ENCODE measurements around the gene RTN4IP1. TPM values are rescaled to one million over a fixed set of nuclear protein-coding genes. Genes with fewer than 3 reads are reported as not detected.
"Not testable (repeated sequence)": the region's sequence is repeated elsewhere in the genome, so short reads cannot be mapped to it uniquely, and the experiment has no call there.

Gene RTN4IP1
- polyA plus RNA-seq, 1 donor from 2014 or later, result 8.5 TPM

- not testable (repeated sequence) for H3K27me3 ChIP-seq (ENCODE audit: insufficient read depth, low read depth, low read length); H3K27ac ChIP-seq (ENCODE audit: low read length); H3K9me2 ChIP-seq (ENCODE audit: insufficient read depth, low read length); H3K4me3 ChIP-seq (ENCODE audit: low read length); H4K20me1 ChIP-seq (ENCODE audit: insufficient read depth); H3K36me3 ChIP-seq (ENCODE audit: insufficient read depth, low read length); H3F3A ChIP-seq (ENCODE audit: insufficient read depth, low read length, poor library complexity, severe bottlenecking); H3K9ac ChIP-seq (ENCODE audit: low read length); H3K9me3 ChIP-seq (ENCODE audit: low read length); H3K4me2 ChIP-seq (ENCODE audit: low read length); H2AFZ ChIP-seq (ENCODE audit: low read depth, low read length); H3K79me2 ChIP-seq (replicated peaks; ENCODE audit: insufficient read depth, low read length)
These were observed 69.6 kb downstream of the RTN4IP1 start for GRCh38 chr6:106559659-106560058.

- Histone ChIP-seq H3K9me2 (ENCODE audit: insufficient read depth, low read length) (no peaks in the 10 kb centered on the region), H3K4me2 (ENCODE audit: low read length) (no peak overlapping the region), H3K27ac (ENCODE audit: low read length) (no peak overlapping the region), H3K36me3 (ENCODE audit: insufficient read depth, low read length) (no peaks in the 10 kb centered on the region), H3K9me3 (ENCODE audit: low read length) (no peaks in the 10 kb centered on the region), H3K4me3 (ENCODE audit: low read length) (no peak overlapping the region), H3K9ac (ENCODE audit: low read length) (no peak overlapping the region), H3F3A (ENCODE audit: insufficient read depth, low read length, poor library complexity, severe bottlenecking) (no peaks in the 10 kb centered on the region), H3K27me3 (ENCODE audit: insufficient read depth, low read depth, low read length) (no peaks in the 10 kb centered on the region), H3K79me2 (replicated peaks; ENCODE audit: insufficient read depth, low read length) (no peaks in the 10 kb centered on the region), H2AFZ (ENCODE audit: low read depth, low read length) (no peak overlapping the region), H4K20me1 (ENCODE audit: insufficient read depth) (no peaks in the 10 kb centered on the region)
- TF ChIP-seq SMC3 (conservative IDR thresholded peaks at IDR 0.05; ENCODE audit: poor library complexity), result no peak
- TF ChIP-seq CTCF (IDR thresholded peaks at IDR 0.05; ENCODE audit: poor library complexity, severe bottlenecking), result no peak
- no peak for TF ChIP-seq POLR2AphosphoS5 (IDR thresholded peaks at IDR 0.05)
- TF ChIP-seq REST (IDR thresholded peaks at IDR 0.05; ENCODE audit: borderline replicate concordance), result no peak
- TF ChIP-seq TAF1 (IDR thresholded peaks at IDR 0.05; ENCODE audit: low read depth), result no peak
- no peak for TF ChIP-seq MXI1 (conservative IDR thresholded peaks at IDR 0.05; ENCODE audit: poor library complexity, severe bottlenecking)
- TF ChIP-seq EZH2 (IDR thresholded peaks at IDR 0.05; ENCODE audit: borderline replicate concordance, insufficient read depth, low read length, poor library complexity, severe bottlenecking), result no peak
- TF ChIP-seq EP300 (conservative IDR thresholded peaks at IDR 0.05; ENCODE audit: poor library complexity, severe bottlenecking), result no peak
These were observed 70.9 kb downstream of the RTN4IP1 start for GRCh38 chr6:106558364-106558763.

GRCh38 chr6:106557837-106558236 lies 71.5 kb downstream of the RTN4IP1 start:
- H3K4me2 ChIP-seq (ENCODE audit: low read length), result no peak overlapping the region
- no peaks in the 10 kb centered on the region for H3F3A ChIP-seq (ENCODE audit: insufficient read depth, low read length, poor library complexity, severe bottlenecking)
- no peaks in the 10 kb centered on the region for H4K20me1 ChIP-seq (ENCODE audit: insufficient read depth)
- H3K9me2 ChIP-seq (ENCODE audit: insufficient read depth, low read length), result no peaks in the 10 kb centered on the region
- H3K27ac ChIP-seq (ENCODE audit: low read length), result no peak overlapping the region
- H3K27me3 ChIP-seq (ENCODE audit: insufficient read depth, low read depth, low read length), result no peaks in the 10 kb centered on the region
- H3K79me2 ChIP-seq (replicated peaks; ENCODE audit: insufficient read depth, low read length), result no peaks in the 10 kb centered on the region
- TF ChIP-seq CTCF (IDR thresholded peaks at IDR 0.05; ENCODE audit: poor library complexity, severe bottlenecking) (no peak), REST (IDR thresholded peaks at IDR 0.05; ENCODE audit: borderline replicate concordance) (no peak), EZH2 (IDR thresholded peaks at IDR 0.05; ENCODE audit: borderline replicate concordance, insufficient read depth, low read length, poor library complexity, severe bottlenecking) (no peak), MXI1 (conservative IDR thresholded peaks at IDR 0.05; ENCODE audit: poor library complexity, severe bottlenecking) (no peak), SMC3 (conservative IDR thresholded peaks at IDR 0.05; ENCODE audit: poor library complexity) (no peak), POLR2AphosphoS5 (IDR thresholded peaks at IDR 0.05) (no peak), TAF1 (IDR thresholded peaks at IDR 0.05; ENCODE audit: low read depth) (no peak), EP300 (conservative IDR thresholded peaks at IDR 0.05; ENCODE audit: poor library complexity, severe bottlenecking) (no peak), RAD21 (conservative IDR thresholded peaks at IDR 0.05) (no peak)
- no peaks in the 10 kb centered on the region for H3K9me3 ChIP-seq (ENCODE audit: low read length)
- H3K36me3 ChIP-seq (ENCODE audit: insufficient read depth, low read length), result no peaks in the 10 kb centered on the region
- H3K9ac ChIP-seq (ENCODE audit: low read length), result no peak overlapping the region
- H3K4me3 ChIP-seq (ENCODE audit: low read length), result no peak overlapping the region
- H2AFZ ChIP-seq (ENCODE audit: low read depth, low read length), result no peak overlapping the region
